Superior temporal gyrus (tissue), 1 donor: ENCODE results near the gene SUN1.

Experiments
- DNase-seq: peaks from one replicate; pipeline ENCODE4 v3.0.0-alpha.2; 2016; ENCODE audit errors: extremely low spot score

Gene SUN1

DNA sequence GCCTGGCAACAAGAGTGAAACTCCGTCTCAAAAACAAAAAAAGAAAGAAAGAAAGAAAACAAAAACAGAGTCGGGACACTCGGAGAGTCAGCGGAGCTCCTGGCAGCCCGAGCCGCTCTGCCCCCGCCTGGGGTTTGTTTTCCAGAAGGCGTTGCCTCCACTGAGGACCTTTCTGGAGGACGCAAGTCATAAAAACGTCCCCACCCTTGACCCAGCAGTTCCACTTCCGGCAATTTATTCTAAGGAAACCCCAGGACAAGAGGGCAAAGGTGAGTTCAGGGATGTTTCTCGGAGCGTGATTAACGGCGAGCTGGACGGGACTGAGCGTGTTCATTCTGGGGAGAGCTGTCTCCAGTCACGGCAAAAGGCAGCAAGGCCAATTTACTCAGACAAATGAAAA, 27.0 kb upstream of the SUN1 start:
- DNase-seq = no peak

DNA sequence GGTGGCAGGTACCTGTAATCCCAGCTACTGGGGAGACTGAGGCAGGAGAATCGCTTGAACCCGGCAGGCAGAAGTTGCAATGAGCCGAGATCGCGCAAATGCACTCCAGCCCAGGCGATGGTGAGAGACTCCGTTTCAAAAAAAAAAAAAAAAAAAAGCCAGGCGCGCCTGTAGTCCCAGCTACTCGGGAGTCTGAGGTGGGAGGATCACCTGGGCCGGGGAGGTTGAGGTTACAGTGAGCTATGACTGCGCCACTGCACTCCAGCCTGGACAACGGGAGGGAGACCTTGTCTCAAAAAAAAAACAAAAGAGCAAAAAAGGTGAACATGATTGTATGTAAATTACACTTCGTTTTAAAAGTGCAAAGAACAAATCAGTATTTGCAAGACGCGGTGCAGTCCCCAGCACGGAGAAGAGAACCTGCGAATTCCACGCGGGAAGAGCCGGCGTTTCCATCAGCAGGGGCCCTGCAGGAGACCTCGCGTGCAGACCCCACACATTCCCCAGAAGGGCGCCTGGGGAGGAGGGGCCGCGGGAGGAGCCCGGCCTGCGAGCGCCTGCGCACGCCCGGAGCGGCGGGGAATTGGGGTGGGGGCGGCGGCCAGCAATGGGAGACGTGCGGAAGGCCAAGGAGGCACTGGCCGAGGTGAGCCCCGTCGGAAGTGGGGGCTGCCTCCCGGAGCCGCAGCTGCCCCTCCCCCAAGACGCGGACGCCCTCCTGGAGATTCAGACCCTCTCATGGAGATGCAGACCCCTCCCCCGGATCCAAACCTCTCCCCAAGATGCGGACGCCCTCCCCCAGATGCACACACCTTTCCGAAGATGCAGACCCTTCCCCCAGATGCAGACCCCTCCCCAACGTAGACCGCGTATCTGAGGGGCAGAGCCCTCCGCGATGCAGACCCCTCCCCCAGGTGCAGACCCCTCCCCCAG, 16.7 kb upstream of the SUN1 start:
- no peak for DNase-seq

GRCh38 chr7:816300-816750, 16.0 kb upstream of the SUN1 start:
- DNase-seq = peak; percentile 96

DNA sequence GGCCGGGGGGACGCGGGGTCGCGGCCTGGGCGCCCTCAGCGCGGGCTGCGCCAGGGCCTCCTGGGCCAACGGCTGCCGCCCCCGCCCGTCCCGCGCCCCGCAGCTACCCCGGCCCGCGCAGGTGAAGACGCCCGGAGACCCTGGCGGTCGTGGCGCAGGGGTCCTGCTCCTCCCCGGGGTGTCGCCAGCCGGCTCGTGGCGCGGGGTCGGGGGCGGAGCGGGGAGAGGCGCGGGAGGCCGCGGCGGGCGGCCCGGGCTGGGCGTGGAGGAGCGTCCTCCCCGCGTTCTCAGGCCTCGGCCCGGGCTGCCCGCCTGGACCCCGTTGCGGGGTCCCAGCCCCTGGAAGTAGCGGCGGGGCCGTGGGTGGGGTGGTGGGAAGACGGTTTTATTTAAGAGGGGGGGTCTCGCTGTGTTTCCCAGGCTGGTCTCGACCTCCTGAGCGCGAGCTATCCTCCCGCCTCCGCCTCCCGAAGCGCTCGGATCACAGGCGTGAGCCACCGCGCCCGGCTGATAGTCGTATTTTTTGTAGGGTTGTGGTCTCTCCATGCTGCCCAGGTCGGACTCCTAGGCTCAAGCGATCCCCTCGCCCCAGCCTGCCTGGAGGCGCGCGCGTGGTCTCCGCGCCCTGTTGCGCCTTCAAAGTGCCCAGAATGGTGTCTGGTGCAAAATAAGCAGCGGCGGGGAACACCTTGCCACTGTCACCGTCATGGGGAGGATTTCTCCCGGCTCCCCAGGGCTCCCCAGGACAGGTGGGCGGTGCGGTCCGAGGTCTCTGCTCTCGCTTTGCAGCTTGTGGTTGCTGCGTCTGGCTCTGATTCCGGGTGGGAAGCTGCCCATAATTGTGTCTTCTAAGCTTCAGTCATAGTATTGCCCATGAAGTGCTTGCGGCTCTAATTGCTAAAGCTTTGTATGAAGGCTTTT, 15.3 kb upstream of the SUN1 start:
- no peak for DNase-seq

DNA sequence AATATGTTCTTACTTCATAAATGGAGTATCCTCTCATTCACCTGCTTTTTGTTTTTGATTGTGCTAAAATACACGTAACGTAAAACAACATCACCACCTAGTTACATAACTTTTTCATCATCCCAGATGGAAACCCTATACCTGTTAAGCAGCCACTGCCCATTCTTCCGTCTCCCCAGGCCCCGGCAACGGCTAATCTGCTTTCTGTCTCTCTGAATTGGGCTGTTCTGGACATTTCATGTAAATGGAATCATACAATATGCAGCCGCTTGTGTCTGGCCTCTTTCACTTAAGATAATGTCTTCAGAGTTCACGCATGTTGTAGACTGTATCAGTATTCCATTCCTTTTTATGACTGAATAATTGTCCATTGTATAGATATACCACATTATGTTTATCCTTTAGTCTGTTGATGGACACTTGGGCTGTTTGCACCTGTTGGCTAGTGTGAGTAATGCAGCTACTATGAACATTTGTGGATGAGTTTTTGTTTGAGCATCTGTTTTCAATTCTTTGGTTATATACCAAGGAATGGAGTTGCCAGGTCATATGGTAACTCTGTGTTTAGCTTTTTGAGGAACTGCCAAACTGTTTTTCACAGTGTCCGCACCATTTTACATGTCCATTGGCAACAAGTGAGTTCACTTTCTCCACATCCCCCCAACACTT, 14.1 kb upstream of the SUN1 start:
- DNase-seq = no peak

- no peak for DNase-seq
These were observed 11.9 kb upstream of the SUN1 start for GRCh38 chr7:820341-820740.

GRCh38 chr7:821688-822087, 10.6 kb upstream of the SUN1 start:
- DNase-seq = no peak

DNA sequence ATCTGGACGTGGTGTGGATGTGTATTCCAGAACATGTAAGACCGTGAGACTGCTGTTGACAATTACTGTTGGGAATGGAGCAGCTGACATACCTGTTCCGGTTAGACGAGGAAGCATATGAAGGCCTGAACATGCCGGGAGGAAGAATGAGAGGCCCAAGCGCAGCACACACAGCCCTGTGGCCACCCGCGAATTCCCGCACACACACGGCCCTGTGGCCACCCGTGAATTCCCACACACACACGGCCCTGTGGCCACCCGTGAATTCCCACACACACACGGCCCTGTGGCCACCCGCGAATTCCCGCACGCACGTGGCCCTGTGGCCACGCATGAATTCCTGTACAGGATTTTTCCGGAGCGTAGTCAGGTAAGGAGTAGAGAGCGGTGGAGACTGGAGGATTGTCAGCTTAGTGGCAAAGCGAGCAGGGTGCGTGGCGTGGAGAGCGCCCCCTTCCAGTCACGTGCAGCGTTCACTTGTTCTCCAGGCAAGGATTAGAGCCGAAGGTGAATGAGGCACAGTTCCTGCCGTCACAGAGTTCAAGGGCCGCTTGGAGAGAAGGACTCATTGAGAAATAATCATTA, 9.5 kb upstream of the SUN1 start:
- no peak for DNase-seq

DNA sequence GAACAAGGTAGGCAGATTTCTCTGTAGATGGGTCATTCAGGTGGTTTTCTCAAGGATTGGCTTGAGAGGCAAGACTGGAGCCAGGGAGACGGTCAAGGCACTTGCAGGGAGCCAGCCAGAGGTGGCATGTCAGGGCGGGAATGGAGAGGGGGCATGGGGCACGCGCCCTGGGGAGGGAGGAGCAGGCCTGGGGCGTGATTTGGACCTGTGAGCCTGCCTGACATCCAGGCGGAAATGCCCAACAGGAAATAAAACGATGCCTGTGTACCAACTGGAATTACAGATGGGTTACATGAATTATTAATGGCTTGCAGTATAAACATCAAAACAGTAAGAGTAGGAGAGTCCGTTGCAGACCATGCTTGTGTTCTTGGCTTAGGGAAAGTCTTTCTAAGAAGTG, 8.6 kb upstream of the SUN1 start:
- no peak for DNase-seq

- no peak for DNase-seq
These were observed 8.2 kb upstream of the SUN1 start for GRCh38 chr7:824081-824480.

GRCh38 chr7:824664-825063, 7.6 kb upstream of the SUN1 start:
- no peak for DNase-seq

DNA sequence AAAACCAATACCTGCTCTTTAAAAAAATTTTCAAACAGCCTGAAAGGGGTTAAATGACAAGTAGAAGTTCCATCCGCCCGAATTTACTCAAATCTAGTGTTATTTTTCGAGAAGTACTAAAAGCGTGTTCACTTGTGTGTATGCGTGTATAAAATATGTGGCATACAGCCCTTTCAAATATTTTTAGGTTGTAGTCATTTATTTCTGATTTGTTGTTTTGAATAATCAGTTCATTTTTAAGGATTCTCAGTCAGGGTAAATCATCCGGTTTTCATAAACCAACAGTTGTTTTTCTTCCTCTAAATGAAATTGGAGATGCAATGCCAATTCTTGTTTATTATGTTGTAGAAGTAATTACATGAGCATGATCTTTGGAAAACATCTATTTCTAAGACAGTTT, 6.9 kb upstream of the SUN1 start:
- DNase-seq = no peak

GRCh38 chr7:826230-826917, 5.9 kb upstream of the SUN1 start:
- DNase-seq = no peak

DNA sequence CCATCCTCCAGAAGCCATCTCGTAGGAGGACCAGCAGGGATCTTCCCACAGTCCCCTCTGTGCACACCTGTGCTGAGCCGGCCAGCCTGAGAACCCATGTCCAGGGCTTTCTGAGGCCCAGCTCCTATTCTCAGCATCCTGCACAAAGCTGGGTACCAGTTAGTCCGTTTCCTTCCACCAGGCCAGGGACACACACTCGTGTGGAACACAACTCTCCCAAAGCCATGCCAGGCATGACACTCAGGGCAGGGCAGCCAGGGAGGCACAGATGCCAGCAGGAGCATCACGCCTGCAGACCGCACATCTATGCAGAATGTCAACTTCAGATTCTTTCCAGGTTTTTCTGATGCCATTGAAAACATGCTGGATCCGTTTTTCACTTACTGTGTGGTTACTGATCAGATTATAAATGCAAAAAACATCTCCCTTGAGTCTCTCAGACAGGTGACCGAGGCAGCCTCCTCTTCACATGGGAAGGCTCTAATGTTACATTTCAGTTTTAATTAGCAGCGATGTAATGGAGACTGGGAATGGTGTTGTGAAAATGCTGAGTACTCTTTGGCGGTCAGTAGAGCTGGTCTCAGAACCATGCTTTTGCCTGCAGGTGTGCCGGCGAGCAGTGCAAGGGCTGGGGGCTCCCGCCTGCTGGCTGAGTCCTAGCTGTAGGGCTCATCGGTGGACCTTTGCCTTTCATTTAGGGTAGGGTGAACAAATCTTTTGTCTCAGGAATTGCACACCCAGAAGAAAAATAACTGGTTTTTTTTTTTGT, 3.3 kb upstream of the SUN1 start:
- no peak for DNase-seq

GRCh38 chr7:830069-830468, 2.2 kb upstream of the SUN1 start:
- DNase-seq = no peak

GRCh38 chr7:831596-832166, 595 bp upstream of the SUN1 start:
- no peak for DNase-seq

- DNase-seq = no peak
These were observed 720 bp downstream of the SUN1 start for GRCh38 chr7:832968-833424.

- no peak for DNase-seq
These were observed 1.5 kb downstream of the SUN1 start for GRCh38 chr7:833601-834258.

GRCh38 chr7:834277-834676, 2.0 kb downstream of the SUN1 start:
- no peak for DNase-seq
